Suprapubic skin (tissue), 3 donors: Measurements from ENCODE around the gene PCGF3.

ENCODE experiments used
- POLR2A ChIP-seq, 2 donors: fragments of 450-650 bp; IDR thresholded peaks; one replicate each; pipeline ENCODE4 v1.6.1; 2017; ENCODE audit warnings: antibody characterized with exemption in 2 of 2, mild to moderate bottlenecking in 2 of 2, moderate library complexity in 2 of 2
- TF ChIP-seq, protein P1 (sequence below), 2 donors: fragments of 200-600 bp in 1 of 2; fragments of 450-650 bp in 1 of 2; sonication (generic) in 1 of 2; IDR thresholded peaks; one replicate each; pipeline ENCODE4 v1.5.1; 2016 to 2019; ENCODE audit warnings: antibody characterized with exemption in 2 of 2, mild to moderate bottlenecking in 1 of 2, moderate library complexity in 1 of 2

GRCh38 chr4:680551-680927, 25.1 kb upstream of the PCGF3 start:
- TF ChIP-seq, protein P1, sequence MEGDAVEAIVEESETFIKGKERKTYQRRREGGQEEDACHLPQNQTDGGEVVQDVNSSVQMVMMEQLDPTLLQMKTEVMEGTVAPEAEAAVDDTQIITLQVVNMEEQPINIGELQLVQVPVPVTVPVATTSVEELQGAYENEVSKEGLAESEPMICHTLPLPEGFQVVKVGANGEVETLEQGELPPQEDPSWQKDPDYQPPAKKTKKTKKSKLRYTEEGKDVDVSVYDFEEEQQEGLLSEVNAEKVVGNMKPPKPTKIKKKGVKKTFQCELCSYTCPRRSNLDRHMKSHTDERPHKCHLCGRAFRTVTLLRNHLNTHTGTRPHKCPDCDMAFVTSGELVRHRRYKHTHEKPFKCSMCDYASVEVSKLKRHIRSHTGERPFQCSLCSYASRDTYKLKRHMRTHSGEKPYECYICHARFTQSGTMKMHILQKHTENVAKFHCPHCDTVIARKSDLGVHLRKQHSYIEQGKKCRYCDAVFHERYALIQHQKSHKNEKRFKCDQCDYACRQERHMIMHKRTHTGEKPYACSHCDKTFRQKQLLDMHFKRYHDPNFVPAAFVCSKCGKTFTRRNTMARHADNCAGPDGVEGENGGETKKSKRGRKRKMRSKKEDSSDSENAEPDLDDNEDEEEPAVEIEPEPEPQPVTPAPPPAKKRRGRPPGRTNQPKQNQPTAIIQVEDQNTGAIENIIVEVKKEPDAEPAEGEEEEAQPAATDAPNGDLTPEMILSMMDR (IDR thresholded peaks at IDR 0.05), result no peak
- TF ChIP-seq POLR2A (IDR thresholded peaks at IDR 0.05), result no peak
